NCI-H2227 treated with DMSO at 0.1 percent for 48 hours (cell line): ENCODE measurements around the gene TXLNB.

Experiments
- DNase-seq: peaks from one replicate; lab custom pipeline; 2025; lab: John Stamatoyannopoulos, UW

Gene TXLNB

DNA sequence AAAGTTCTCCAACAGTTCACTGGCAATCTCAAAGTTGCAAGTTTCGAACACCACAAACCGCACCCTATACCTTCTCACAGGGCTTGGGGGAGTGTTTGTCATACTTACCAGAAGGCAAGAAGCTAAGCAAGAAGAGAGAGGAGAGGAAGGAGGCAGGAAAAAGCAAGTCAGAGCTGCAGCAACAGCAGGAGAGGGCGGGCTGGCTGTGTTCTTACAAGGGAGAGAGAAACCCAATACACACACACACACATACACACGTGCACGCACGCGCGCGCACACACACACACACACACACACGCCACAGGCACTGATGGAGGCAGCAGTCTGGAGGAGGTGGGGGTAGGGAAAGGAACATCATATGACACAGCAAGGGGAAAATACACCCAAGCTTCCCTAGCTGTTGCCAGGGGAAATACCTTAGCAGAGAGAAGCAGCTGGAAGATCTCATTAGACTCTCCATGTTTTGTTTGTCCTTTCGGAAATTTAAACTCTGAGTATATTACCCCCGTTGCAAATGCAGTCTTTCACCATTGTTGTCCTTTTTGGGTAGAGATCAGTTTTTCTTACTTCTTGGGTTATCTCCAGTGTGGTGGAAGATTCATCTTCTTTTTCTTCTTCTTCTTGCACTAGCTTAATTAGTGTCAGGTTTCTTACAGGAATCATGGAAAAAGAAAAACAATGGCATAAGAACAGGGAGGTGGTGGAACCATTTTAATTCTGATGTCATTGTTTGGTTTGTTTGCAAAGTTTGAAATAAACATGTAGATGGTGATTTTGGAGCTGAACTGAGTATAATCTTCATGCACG, at the start of gene TXLNB:
Gene TXLNB, minus strand, starts transcription at position 186 of the 807 bp plus-strand sequence. CDS start 3,099 bp downstream, outside the sequence.
- peak; percentile 70 for DNase-seq

GRCh38 chr6:139341060-139341459, 49.3 kb upstream of the TXLNB start:
- no peak for DNase-seq

- DNase-seq = no peak
These were observed 47.0 kb upstream of the TXLNB start for GRCh38 chr6:139338795-139339194.

DNA sequence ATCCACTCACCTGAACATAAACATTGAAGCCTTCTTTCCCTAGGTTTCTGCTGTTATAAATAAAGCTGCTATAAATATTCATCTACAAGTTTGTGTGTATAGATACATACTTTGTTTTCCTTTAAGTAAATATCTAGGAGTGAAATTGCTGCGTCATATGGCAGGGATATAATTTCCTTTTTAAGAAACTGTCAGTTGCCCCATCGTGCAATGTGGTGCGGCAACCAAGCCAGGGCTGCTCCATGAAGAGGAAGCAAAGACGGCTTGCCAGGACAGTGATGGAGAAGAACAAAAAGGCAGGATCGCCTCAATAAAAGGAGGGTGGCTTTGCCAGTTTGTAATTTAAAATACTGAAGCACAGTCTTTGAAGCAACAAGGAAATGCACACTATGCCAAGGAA, 46.0 kb upstream of the TXLNB start:
- no peak for DNase-seq

DNA sequence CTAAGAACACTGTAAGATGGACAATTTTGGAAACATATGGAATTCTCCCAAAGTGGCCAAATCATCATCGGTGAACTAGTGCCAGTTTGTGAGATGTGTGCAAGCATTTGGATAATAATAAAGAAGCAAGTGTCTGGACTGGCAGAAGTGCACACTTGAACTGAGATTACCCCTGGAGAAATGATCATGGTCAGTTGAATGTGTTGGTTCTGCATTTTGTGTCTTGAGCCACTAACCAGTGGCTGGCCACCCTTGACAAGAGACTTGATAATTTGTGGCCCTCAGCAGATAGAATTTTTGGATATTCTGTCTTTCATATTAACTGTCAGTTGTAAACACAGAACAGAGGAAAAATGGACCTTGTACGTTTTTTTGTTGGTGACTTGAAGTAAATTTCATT, 45.2 kb upstream of the TXLNB start:
- DNase-seq = no peak

DNA sequence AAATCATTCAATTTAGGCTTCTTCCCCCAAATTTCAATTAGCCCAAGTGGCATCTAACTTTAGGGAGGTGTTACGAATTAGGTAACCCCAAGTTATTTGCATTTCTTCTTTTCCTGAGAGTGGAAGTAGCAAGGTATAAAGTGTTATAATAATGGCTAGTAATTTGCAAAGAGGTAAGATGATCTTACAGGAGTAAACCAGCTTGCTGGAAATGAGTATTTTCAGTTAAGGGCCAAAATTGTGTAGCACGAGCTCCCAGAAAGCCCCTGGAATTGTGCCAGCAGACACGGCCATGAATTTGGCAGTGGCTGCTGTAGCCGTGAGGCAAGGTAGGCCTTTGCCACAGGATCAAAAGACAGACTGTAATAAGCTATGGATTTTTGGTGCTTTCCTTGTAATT, 44.7 kb upstream of the TXLNB start:
- DNase-seq = no peak

DNA sequence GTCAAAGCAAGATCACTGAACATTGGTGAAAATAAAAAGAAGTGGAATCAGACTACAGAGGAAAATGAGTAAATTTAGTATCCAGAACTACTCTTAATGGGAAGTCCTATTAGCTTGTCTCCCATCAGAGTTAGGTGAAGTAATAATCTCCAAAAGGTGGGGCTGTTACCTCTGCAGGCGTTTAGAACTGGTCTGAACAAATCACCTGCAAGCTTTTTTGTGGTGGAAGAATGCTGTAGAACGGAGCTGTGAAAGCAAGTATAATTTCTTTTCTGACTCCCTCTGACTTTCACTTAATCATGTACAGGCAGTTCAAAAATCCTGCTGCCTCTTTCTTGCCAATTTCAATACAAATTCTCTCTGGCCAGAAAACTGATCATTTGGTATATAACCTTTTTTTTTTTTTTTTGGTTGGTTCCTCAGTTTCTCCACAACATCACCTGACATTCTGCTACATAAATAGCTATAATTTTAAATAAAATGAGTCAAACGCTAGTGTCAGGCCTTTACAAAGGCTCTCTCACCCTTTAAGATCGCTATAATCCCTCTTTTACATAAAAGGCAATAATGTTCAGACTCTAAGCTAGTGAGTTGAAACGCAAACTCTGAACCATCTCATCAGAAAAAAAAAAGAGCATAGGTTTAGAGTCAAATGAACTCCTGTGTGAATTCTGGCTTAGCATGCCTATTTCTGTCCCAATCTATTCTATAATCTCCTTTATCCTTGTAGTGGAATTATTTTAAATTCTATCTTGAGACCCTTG, 43.8 kb upstream of the TXLNB start:
- no peak for DNase-seq

GRCh38 chr6:139334806-139335446, 43.1 kb upstream of the TXLNB start:
- DNase-seq = no peak

- DNase-seq = no peak
These were observed 39.2 kb upstream of the TXLNB start for GRCh38 chr6:139330826-139331500.

- DNase-seq = no peak
These were observed 38.5 kb upstream of the TXLNB start for GRCh38 chr6:139330306-139330705.

GRCh38 chr6:139329224-139329623, 37.4 kb upstream of the TXLNB start:
- no peak for DNase-seq

- no peak for DNase-seq
These were observed 35.2 kb upstream of the TXLNB start for GRCh38 chr6:139327038-139327437.

DNA sequence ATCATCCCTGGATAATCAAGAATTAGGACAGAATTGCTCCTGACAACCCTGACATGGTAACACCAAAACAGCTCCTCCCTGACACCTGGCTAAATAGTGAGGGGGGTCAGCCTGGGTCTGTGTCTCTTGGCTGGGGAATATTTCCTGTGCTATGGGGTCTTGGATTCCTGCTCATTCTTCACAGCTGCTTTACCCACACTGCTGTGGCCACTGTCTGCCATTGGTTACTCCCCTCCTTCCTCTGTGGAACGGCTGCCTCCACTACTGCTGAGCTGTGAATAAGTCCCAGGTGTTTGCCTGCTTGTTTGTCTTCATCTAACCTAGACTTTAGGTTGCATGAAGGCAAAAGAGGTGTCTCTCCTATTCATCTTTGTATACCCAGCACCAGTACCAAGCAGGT, 33.9 kb upstream of the TXLNB start:
- no peak for DNase-seq

GRCh38 chr6:139325125-139325524, 33.3 kb upstream of the TXLNB start:
- DNase-seq = no peak

DNA sequence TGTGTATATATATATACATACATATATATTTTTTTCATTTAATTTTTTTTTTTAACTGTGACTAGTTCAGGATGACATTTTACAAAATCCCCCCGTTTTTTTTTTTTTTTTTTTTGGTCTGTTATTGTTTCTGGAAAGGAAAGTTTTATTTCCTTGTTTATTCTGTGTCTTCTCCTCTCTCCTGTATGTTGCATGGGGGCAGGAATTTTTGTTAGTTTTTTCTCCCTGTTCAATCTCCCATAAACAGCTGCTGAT, 32.4 kb upstream of the TXLNB start:
- no peak for DNase-seq

GRCh38 chr6:139323511-139324300, 31.9 kb upstream of the TXLNB start:
- DNase-seq = peak; percentile 46

DNA sequence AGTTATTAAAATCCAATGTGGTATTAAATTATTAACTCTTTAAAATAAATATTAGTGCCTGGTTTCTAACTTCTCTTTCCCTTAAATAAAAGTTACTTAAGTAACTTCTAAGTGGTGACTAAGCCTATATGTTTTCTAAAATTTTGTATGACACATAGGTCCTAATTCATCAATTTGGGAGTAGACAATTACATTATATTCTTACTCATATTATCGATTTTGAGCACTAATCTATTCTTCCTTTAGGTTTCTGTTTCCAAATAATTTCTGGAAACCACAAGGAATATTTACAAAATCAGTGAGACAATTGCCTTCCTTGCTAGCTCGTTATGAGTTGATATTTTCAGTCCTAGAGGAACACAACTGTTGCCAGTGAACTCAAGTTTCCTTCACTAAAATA, 28.3 kb upstream of the TXLNB start:
- DNase-seq = no peak

DNA sequence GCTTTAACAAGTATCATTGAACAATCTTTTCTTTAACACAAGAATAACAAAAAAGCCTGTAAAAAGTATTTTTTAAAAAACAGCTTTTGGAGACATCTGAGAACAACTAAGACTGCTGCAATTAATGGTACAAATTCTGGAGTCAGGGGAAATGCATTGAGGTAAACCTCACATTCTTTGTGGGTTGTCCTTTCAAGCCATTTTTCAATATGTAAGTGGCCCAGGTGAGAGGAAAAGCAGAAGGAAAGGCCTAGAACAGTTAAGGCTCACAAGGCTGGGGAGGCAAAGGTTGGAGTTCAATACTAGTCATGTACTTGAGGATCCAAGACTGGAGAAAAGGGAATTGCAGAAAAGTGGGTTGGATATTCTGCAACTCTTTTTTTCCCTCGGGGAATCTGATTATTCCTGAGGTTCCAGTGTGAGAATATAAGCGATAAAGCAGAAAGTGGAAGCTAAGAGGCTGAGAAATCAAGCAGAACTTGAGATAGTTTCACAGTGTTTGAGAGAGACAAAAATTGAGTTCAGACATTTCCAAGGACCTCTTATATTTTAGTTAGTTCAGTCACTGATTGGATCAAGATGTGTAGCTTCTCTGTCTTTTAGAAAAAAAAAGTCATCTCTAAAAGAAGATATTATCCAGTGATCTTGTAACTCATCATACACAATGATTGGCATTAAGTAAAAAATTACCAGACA, 25.0 kb upstream of the TXLNB start:
- no peak for DNase-seq

GRCh38 chr6:139313784-139314545, 22.2 kb upstream of the TXLNB start:
- DNase-seq = no peak

- DNase-seq = no peak
These were observed 21.4 kb upstream of the TXLNB start for GRCh38 chr6:139313229-139313628.
